Measurements from ENCODE around the gene SCAMP5. TPM values are rescaled to one million over a fixed set of nuclear protein-coding genes. Genes with fewer than 3 reads are reported as not detected.

The SCAMP5 gene
- total and polyA plus RNA-seq, 2 of the 13 experiments (the other 11 are each of a cell fraction or from before 2014, with no cell fraction given): 34.3 to 49.0 TPM

DNA sequence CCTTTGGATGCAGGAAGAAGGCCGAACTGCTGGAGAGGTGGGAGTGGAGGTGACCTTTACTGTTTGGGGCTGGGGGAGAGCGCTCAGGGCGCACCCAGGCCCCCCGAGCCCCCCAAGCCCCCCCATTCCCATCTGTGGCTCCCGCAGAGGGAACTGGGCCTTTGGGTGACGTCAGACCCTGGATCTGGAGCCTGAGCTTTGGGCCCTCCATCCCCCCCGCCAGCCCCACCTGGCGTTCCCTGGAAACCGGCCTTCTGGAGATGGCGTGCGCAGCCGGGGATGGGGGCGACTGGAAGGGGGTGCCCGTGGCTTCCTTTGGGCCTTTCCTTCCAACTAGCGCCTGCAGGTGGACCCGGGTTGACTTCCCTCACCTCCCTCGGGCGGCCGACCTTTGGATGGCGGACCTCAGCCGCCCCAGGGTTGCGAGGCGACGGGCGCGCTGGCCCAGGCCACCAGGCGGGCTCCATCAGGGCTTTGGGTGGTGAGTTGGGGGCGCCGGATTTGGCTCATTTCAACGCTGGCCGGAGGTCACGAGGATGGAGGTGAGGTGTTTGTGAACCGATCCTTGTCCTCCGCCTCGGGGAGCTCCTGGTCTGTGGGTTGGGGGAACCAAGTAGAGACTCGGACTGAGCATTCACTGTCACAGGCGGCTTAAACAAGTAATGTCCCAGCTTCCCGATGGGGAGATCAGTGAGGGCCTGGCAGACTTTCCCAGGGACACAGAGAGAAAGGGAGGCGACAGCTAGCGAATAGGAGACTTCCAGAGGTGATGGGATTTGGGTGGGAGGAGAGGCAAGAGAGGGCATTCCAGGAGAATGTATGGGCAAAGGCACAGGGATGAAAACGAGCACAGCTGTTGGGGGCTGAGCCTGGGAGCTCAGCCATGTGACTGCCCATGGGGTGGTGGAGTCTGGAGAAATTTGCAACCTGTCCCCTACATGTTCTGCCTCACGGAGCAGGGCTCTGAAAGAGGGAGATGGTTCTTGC, 709 bp downstream of the SCAMP5 start (continued):
- TF ChIP-seq, protein P1, sequence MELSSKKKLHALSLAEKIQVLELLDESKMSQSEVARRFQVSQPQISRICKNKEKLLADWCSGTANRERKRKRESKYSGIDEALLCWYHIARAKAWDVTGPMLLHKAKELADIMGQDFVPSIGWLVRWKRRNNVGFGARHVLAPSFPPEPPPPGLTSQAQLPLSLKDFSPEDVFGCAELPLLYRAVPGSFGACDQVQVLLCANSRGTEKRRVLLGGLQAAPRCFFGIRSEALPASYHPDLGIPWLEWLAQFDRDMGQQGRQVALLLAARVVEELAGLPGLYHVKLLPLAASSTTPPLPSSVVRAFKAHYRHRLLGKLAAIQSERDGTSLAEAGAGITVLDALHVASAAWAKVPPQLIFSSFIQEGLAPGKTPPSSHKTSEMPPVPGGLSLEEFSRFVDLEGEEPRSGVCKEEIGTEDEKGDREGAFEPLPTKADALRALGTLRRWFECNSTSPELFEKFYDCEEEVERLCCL (CRISPR knock-in tag; IDR thresholded peaks at IDR 0.05; ENCODE audit: borderline replicate concordance): no peak; the same call in 1 of the 2 replicates
- TF ChIP-seq ZNF724P (CRISPR knock-in tag; IDR thresholded peaks at IDR 0.05; ENCODE audit: borderline replicate concordance) (no peak), ARNT2 (CRISPR knock-in tag; IDR thresholded peaks at IDR 0.05; ENCODE audit: low read depth) (no peak), ZNF547 (CRISPR knock-in tag; IDR thresholded peaks at IDR 0.05) (no peak), CC2D1A (CRISPR knock-in tag; IDR thresholded peaks at IDR 0.05) (no peak), NRL (CRISPR knock-in tag; IDR thresholded peaks at IDR 0.05; ENCODE audit: borderline replicate concordance) (no peak; the same call in 1 of the 2 replicates), ZNF564 (CRISPR knock-in tag; IDR thresholded peaks at IDR 0.05) (no peak), KMT2A (CRISPR knock-in tag; IDR thresholded peaks at IDR 0.05) (0 out of 2 replicates have a peak, but pooled peaks have one; percentile 25), HNRNPH1 (optimal IDR thresholded peaks at IDR 0.05; ENCODE audit: low read depth, low read length) (no peak), IRF2 (CRISPR knock-in tag; IDR thresholded peaks at IDR 0.05) (no peak; the same call in 1 of the 2 replicates), ZNF460 (CRISPR knock-in tag; IDR thresholded peaks at IDR 0.05; ENCODE audit: borderline replicate concordance) (no peak), ZSCAN25 (CRISPR knock-in tag; IDR thresholded peaks at IDR 0.05) (no peak), ZNF546 (CRISPR knock-in tag; conservative IDR thresholded peaks at IDR 0.05) (no peak), SAFB2 (CRISPR knock-in tag; IDR thresholded peaks at IDR 0.05; ENCODE audit: borderline replicate concordance, low read depth) (no peak; the same call in 1 of the 2 replicates), RELA (CRISPR knock-in tag; IDR thresholded peaks at IDR 0.05) (no peak), CEBPG (CRISPR knock-in tag; IDR thresholded peaks at IDR 0.05) (no peak), CEBPB (IDR thresholded peaks at IDR 0.05; ENCODE audit: borderline replicate concordance, low read depth, low read length) (no peak), ZNF784 (CRISPR knock-in tag; IDR thresholded peaks at IDR 0.05; ENCODE audit: borderline replicate concordance) (no peak), ATF3 (CRISPR knock-in tag; IDR thresholded peaks at IDR 0.05) (no peak), CAMTA2 (CRISPR knock-in tag; IDR thresholded peaks at IDR 0.05; ENCODE audit: borderline replicate concordance) (no peak)
- TF ChIP-seq, protein P2, sequence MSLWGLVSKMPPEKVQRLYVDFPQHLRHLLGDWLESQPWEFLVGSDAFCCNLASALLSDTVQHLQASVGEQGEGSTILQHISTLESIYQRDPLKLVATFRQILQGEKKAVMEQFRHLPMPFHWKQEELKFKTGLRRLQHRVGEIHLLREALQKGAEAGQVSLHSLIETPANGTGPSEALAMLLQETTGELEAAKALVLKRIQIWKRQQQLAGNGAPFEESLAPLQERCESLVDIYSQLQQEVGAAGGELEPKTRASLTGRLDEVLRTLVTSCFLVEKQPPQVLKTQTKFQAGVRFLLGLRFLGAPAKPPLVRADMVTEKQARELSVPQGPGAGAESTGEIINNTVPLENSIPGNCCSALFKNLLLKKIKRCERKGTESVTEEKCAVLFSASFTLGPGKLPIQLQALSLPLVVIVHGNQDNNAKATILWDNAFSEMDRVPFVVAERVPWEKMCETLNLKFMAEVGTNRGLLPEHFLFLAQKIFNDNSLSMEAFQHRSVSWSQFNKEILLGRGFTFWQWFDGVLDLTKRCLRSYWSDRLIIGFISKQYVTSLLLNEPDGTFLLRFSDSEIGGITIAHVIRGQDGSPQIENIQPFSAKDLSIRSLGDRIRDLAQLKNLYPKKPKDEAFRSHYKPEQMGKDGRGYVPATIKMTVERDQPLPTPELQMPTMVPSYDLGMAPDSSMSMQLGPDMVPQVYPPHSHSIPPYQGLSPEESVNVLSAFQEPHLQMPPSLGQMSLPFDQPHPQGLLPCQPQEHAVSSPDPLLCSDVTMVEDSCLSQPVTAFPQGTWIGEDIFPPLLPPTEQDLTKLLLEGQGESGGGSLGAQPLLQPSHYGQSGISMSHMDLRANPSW (CRISPR knock-in tag; IDR thresholded peaks at IDR 0.05; ENCODE audit: borderline replicate concordance): no peak
- TF ChIP-seq, protein P3, sequence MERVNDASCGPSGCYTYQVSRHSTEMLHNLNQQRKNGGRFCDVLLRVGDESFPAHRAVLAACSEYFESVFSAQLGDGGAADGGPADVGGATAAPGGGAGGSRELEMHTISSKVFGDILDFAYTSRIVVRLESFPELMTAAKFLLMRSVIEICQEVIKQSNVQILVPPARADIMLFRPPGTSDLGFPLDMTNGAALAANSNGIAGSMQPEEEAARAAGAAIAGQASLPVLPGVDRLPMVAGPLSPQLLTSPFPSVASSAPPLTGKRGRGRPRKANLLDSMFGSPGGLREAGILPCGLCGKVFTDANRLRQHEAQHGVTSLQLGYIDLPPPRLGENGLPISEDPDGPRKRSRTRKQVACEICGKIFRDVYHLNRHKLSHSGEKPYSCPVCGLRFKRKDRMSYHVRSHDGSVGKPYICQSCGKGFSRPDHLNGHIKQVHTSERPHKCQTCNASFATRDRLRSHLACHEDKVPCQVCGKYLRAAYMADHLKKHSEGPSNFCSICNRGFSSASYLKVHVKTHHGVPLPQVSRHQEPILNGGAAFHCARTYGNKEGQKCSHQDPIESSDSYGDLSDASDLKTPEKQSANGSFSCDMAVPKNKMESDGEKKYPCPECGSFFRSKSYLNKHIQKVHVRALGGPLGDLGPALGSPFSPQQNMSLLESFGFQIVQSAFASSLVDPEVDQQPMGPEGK (CRISPR knock-in tag; IDR thresholded peaks at IDR 0.05): peak; percentile 75

Measured in HepG2 (cell line).